ENCODE data around the gene TMEM150C.

The TMEM150C gene

DNA sequence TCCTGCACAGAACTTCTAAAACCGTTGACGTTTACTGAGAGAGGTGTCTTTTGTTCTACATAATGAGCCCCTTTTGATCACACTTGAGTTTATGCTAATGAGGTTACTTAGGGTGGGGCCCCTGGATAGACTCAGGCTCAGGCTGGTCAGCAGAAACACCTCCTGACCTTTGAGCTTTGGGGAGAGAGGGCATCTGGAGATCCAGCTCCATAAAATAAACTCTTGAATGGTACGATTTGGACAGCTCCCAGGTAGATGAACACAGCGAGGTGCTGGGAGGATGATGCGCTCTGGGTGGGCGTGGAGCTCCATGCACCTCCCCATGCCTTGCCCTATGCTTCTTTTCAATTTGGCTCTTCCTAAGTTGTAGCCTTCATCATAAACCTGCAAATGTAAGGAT, 79.4 kb downstream of the TMEM150C start:
- Histone ChIP-seq H3K4me3 (ENCODE audit: low read length) (no peak overlapping the region), H3K9me2 (replicated peaks; ENCODE audit: control insufficient read depth, low read length) (no peaks in the 10 kb centered on the region), H3K9me3 (ENCODE audit: control insufficient read depth, insufficient read depth, low read length) (no peaks in the 10 kb centered on the region), H3K79me2 (ENCODE audit: control insufficient read depth, low read length) (no peaks in the 10 kb centered on the region), H4K20me1 (ENCODE audit: control insufficient read depth, insufficient read depth, low read depth, low read length) (no peaks in the 10 kb centered on the region), H3K27ac (ENCODE audit: low read depth, low read length) (no peak overlapping the region), H3K27me3 (ENCODE audit: control insufficient read depth, low read length) (no peaks in the 10 kb centered on the region), H3F3A (ENCODE audit: control insufficient read depth, insufficient read depth) (no peaks in the 10 kb centered on the region), H3K36me3 (ENCODE audit: control insufficient read depth, low read length) (no peaks in the 10 kb centered on the region; the same call in 1 of the 2 replicates), H3K4me1 (ENCODE audit: control insufficient read depth, low read length) (no peaks in the 10 kb centered on the region), H3K4me2 (ENCODE audit: low read length) (no peak overlapping the region)
- no peak for TF ChIP-seq EZH2phosphoT487 (IDR thresholded peaks at IDR 0.05; ENCODE audit: borderline replicate concordance, low read length)
- TF ChIP-seq, protein P1, sequence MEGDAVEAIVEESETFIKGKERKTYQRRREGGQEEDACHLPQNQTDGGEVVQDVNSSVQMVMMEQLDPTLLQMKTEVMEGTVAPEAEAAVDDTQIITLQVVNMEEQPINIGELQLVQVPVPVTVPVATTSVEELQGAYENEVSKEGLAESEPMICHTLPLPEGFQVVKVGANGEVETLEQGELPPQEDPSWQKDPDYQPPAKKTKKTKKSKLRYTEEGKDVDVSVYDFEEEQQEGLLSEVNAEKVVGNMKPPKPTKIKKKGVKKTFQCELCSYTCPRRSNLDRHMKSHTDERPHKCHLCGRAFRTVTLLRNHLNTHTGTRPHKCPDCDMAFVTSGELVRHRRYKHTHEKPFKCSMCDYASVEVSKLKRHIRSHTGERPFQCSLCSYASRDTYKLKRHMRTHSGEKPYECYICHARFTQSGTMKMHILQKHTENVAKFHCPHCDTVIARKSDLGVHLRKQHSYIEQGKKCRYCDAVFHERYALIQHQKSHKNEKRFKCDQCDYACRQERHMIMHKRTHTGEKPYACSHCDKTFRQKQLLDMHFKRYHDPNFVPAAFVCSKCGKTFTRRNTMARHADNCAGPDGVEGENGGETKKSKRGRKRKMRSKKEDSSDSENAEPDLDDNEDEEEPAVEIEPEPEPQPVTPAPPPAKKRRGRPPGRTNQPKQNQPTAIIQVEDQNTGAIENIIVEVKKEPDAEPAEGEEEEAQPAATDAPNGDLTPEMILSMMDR (IDR thresholded peaks at IDR 0.05; ENCODE audit: low read depth, low read length, poor library complexity, severe bottlenecking) = no peak

DNA sequence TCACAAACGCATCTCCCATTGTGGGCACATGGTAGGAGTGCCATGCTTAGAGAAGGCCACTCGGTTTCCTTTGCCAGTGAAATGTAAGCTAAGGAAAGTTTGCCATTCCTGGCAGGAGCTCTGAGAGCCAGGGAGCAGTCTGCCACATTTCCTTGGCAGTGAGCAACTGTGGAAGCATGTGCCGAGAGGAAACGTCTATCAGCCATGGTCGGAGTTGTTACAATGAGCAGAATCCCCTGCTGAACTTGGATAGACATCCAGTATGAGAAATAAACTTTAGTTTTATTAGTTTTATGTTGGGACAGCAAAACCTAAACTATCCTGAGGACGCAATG, 80.3 kb downstream of the TMEM150C start:
- Histone ChIP-seq H3K9me2 (replicated peaks; ENCODE audit: control insufficient read depth, low read length) (no peaks in the 10 kb centered on the region), H3K4me2 (ENCODE audit: low read length) (no peak overlapping the region), H4K20me1 (ENCODE audit: control insufficient read depth, insufficient read depth, low read depth, low read length) (no peaks in the 10 kb centered on the region), H3K4me3 (ENCODE audit: low read length) (no peak overlapping the region), H3K27ac (ENCODE audit: low read depth, low read length) (no peak overlapping the region), H3K4me1 (ENCODE audit: control insufficient read depth, low read length) (no peaks in the 10 kb centered on the region), H3K36me3 (ENCODE audit: control insufficient read depth, low read length) (no peaks in the 10 kb centered on the region; the same call in 1 of the 2 replicates), H3K27me3 (ENCODE audit: control insufficient read depth, low read length) (no peaks in the 10 kb centered on the region), H3K79me2 (ENCODE audit: control insufficient read depth, low read length) (no peaks in the 10 kb centered on the region), H3F3A (ENCODE audit: control insufficient read depth, insufficient read depth) (no peaks in the 10 kb centered on the region), H3K9me3 (ENCODE audit: control insufficient read depth, insufficient read depth, low read length) (no peaks in the 10 kb centered on the region)
- TF ChIP-seq, protein P1 (IDR thresholded peaks at IDR 0.05; ENCODE audit: low read depth, low read length, poor library complexity, severe bottlenecking) = no peak
- TF ChIP-seq EZH2phosphoT487 (IDR thresholded peaks at IDR 0.05; ENCODE audit: borderline replicate concordance, low read length) = no peak

DNA sequence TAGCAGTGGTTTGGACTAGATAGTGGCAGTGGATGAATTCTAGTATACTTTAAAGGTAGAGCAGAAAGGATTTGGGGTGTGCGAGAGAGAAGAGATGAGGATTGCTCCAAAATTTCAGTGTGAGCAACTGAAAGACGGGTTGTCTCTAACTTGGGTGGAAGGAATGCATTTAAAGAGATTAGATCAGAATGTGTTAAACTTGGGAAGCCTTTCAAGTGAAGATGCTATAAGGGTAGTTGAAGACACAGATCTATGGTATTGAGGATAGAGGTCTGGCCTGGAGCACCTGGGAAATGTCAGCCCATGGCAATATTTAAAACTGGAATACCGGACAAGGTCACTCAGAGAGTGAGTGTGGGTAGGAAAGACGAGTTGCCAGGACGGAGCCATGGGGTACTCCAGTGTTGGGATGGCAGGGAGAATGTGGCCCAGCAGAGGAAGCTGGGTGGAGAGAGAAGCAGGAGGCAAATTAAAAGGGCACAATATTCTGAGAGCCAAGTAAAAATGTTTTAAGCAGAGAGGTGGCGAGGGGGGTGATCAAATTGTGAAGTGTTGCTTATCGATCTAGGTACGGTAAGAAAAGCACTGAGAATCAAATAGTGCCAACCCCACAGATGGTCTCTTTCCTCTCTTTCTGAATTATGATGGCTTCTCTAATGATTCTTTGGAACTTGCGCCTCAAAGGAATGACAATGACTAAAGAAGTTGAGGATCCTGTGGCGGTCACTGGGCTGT, 80.8 kb downstream of the TMEM150C start:
- H3K27me3 ChIP-seq (ENCODE audit: control insufficient read depth, low read length) = no peaks in the 10 kb centered on the region
- H3K4me1 ChIP-seq (ENCODE audit: control insufficient read depth, low read length) = no peaks in the 10 kb centered on the region
- TF ChIP-seq, protein P1 (IDR thresholded peaks at IDR 0.05; ENCODE audit: low read depth, low read length, poor library complexity, severe bottlenecking) = no peak
- no peak for TF ChIP-seq EZH2phosphoT487 (IDR thresholded peaks at IDR 0.05; ENCODE audit: borderline replicate concordance, low read length)
- no peaks in the 10 kb centered on the region for H3K9me2 ChIP-seq (replicated peaks; ENCODE audit: control insufficient read depth, low read length)
- no peaks in the 10 kb centered on the region for H3K9me3 ChIP-seq (ENCODE audit: control insufficient read depth, insufficient read depth, low read length)
- H3K27ac ChIP-seq (ENCODE audit: low read depth, low read length) = no peak overlapping the region
- no peaks in the 10 kb centered on the region for H3K79me2 ChIP-seq (ENCODE audit: control insufficient read depth, low read length)
- H3K4me3 ChIP-seq (ENCODE audit: low read length) = no peak overlapping the region
- H3K36me3 ChIP-seq (ENCODE audit: control insufficient read depth, low read length) = no peaks in the 10 kb centered on the region; the same call in 1 of the 2 replicates
- no peaks in the 10 kb centered on the region for H4K20me1 ChIP-seq (ENCODE audit: control insufficient read depth, insufficient read depth, low read depth, low read length)
- no peak overlapping the region for H3K4me2 ChIP-seq (ENCODE audit: low read length)
- H3F3A ChIP-seq (ENCODE audit: control insufficient read depth, insufficient read depth) = no peaks in the 10 kb centered on the region
